IPS-20b (cell line): ENCODE results near the gene FXYD6.
"Not testable (repeated sequence)": the region's sequence is repeated elsewhere in the genome, so short reads cannot be mapped to it uniquely, and the experiment has no call there.

Experiments used
- H3K27ac ChIP-seq: one replicate; pipeline ENCODE4 v1.5.1; 2013; ENCODE audit warnings: low read length
- H3K27me3 ChIP-seq: 2 replicates; pipeline ENCODE4 v1.6.1; 2013; ENCODE audit warnings: mild to moderate bottlenecking, low read length, inconsistent platforms; ENCODE audit not compliant: insufficient read depth
- H3K36me3 ChIP-seq: 2 replicates; pipeline ENCODE4 v1.6.1; 2013; ENCODE audit warnings: low read depth, mild to moderate bottlenecking, inconsistent platforms, low read length, moderate library complexity; ENCODE audit not compliant: insufficient read depth
- H3K4me1 ChIP-seq: 2 replicates; pipeline ENCODE4 v1.6.1; 2013; ENCODE audit warnings: mild to moderate bottlenecking, control low read depth, inconsistent platforms, low read length, moderate library complexity; ENCODE audit not compliant: insufficient read depth
- H3K4me3 ChIP-seq: 2 replicates; pipeline ENCODE4 v1.5.1; 2013; ENCODE audit warnings: mild to moderate bottlenecking, low read length, inconsistent platforms
- H3K9ac ChIP-seq: 2 replicates; pipeline ENCODE4 v1.6.1; 2013; ENCODE audit warnings: low read depth, mild to moderate bottlenecking, inconsistent platforms, low read length, moderate library complexity
- H3K9me3 ChIP-seq: 2 replicates; pipeline ENCODE4 v1.6.1; 2013; ENCODE audit warnings: mild to moderate bottlenecking, low read depth, low read length, inconsistent platforms; ENCODE audit not compliant: insufficient read depth

The FXYD6 gene

DNA sequence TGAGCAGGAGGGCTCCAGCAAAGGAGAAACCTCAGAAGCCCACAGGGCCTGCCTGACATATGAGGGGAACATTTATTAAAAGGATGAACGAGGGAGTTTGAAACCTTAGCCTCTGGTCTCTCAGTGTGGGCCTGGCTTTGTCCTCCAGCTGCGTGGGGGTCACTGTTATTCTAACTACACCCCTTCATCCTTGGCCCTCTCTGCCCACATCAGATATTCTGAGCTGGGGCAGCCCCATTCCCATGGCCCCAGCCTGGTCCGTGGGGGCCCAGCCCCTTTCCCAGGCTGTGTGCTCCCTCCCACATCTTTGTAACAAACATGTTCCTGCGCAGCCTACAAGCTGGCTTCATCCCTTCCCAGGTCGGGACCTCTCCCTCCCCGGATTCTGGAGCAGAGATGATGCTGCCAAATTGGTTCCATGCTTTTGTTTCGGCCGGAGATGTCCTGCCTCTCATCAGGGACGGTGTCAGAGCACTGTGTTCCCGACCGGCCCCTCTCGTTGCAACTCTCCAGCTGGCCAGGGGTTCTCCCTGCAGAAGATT, 4.0 kb downstream of the FXYD6 start:
- Histone ChIP-seq H3K9me3 (no peaks in the 10 kb centered on the region), H3K4me1 (peaks cover 30% of the 10 kb centered on the region), H3K9ac (no peak overlapping the region), H3K36me3 (no peaks in the 10 kb centered on the region), H3K27me3 (peaks cover 42% of the 10 kb centered on the region), H3K27ac (no peak overlapping the region), H3K4me3 (no peak overlapping the region)

DNA sequence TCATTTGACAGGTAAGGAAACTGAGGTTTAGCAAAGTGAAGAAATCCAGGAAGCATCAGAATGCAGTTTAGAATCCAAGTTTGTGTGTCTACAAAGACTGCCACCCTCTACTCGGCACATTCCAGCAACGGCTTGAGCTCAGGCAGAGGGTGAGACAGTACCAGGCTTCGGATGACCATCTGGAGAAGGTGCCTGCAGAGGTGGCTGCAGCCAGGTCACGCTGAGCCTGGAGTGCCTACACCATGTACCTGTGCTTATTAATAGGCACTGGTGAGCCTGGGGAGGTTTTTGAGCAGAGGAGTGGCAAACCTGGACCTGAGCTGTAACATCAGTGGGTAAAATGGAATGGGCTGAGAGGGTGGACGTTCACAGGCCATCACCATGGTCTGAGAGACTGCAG, 4.7 kb downstream of the FXYD6 start:
- Histone ChIP-seq H3K4me3 (no peak overlapping the region), H3K36me3 (no peaks in the 10 kb centered on the region), H3K4me1 (peaks cover 23% of the 10 kb centered on the region), H3K9me3 (no peaks in the 10 kb centered on the region), H3K27ac (no peak overlapping the region), H3K27me3 (peaks cover 35% of the 10 kb centered on the region), H3K9ac (no peak overlapping the region)

DNA sequence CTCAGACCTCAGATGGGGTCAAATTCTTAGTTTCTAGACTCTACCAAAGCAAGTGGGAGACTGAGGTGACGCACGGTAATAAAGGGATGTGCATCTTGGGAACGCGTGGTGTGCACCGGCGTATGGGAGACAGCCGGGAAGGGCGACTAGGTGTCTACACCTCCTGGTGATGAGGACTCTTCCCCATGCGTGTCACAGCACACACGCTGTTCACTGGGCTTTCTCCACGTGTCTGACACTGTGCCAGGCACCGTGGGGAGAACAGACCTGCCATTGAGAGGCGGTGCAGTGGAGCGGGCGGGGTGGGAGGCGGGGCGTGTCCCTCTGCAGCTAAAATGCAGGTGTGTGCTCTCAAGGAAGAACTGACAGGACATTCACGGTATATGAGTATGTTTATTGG, 5.3 kb downstream of the FXYD6 start:
- Histone ChIP-seq H3K9me3 (no peaks in the 10 kb centered on the region), H3K9ac (no peak overlapping the region), H3K27ac (no peak overlapping the region), H3K4me3 (no peak overlapping the region), H3K4me1 (peaks cover 23% of the 10 kb centered on the region), H3K27me3 (peaks cover 32% of the 10 kb centered on the region), H3K36me3 (no peaks in the 10 kb centered on the region)

DNA sequence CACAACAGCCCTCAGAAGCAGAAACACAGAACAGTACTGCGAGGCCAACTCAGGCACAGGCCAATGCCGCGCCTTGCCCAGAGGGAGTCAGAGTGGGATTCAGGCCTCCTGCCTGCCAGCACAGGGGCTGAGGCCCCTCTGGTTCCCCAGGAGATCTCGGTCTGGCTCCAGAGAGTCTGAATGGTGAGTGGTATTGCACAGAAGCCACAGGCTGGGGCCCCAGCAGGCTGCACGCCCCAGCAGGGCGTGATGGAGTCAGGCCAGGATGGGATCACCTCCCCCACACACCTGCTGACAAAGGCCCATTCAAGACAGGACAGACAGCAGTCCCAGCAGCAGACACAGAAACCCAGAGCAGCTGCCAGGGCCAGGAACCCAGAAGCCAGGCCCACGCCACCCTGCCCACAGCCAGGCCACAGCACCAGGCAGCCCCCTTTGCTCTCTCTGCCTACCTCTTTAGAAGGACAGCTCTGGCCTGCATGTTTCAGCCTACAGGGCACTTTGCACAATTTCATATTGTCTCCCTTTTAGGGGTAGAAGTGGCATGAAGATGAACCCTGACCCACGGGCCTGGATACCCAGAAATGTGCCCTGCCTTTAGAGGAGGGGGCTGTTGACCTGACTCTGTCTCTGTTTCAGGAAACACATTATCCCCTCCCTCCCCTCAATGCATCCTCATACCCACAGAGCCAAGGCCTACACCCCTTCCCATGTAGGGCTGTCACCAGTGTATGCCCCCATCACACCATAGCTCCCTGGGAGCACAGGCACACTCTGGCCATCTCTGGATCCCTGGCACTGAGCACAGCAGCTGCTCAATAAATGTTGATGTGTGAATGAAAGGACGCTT, 6.1 kb downstream of the FXYD6 start:
- Histone ChIP-seq H3K36me3 (no peaks in the 10 kb centered on the region), H3K9me3 (no peaks in the 10 kb centered on the region), H3K4me1 (peaks cover 23% of the 10 kb centered on the region), H3K27me3 (peaks cover 24% of the 10 kb centered on the region), H3K9ac (no peak overlapping the region), H3K27ac (no peak overlapping the region), H3K4me3 (no peak overlapping the region)

DNA sequence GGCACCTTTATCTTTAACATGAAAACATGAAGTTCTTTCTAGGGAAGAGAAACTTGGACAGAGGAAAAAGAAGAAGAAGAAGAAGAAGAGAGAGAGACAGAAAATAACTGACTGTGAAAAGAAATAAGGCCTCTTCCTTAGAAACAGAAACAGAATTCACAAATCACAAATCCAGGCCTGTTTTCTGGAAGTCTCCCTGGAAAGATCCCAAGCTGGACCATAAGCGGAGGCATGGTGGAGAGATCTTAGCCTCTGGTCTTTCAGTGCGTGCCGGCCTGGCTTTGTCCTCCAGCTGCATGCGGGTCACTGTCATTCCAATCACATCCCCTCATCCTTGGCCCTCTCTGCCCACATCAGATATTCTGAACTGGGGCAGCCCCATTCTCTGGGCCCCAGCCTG, 6.9 kb downstream of the FXYD6 start:
- Histone ChIP-seq H3K27me3 (peaks cover 17% of the 10 kb centered on the region), H3K27ac (no peak overlapping the region), H3K4me3 (no peak overlapping the region)

DNA sequence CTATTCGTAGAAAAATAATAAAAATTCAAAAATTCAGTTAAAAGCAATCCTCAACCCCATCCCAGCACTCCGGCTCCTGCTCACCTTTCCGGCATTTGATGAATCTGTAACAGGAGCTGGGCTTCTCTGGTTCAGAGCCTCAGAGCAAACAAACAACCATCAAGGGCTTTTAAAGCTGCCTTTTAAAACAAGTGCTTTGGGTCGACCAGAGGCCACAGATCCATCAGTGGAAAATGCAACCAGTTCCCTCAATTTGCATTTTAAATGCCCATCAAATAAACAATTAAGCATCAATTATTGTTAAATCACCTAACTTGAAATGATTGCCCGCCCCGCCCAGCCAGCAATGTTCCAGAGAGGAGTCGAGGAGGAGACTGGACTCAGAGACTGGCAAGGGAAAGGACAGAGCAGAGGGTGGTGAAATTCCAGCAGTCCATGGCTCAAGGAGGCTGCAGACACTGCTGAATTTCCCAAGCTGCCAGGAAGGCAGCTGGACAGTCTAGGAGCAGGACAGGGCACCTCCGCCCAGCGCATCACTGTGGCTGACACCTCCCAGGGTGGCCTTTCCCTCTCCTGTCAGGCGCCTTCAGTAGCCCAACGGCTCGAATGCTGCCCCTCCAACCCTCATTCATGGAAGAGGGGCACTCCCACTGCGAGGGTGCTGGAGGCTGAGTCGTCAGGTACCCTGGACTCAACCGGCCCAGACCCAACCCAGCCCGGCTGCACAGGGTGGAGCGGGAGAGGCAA, 7.5 kb downstream of the FXYD6 start:
- H3K9me3 ChIP-seq: no peaks in the 10 kb centered on the region
- peaks cover 10% of the 10 kb centered on the region for H3K27me3 ChIP-seq
- no peak overlapping the region for H3K4me3 ChIP-seq
- peaks cover 17% of the 10 kb centered on the region for H3K4me1 ChIP-seq
- no peak overlapping the region for H3K9ac ChIP-seq
- H3K36me3 ChIP-seq: no peaks in the 10 kb centered on the region
- no peak overlapping the region for H3K27ac ChIP-seq

More for the DNA sequence above, 6.9 kb downstream of the FXYD6 start:
- Histone ChIP-seq H3K9me3 (no peaks in the 10 kb centered on the region), H3K4me1 (peaks cover 17% of the 10 kb centered on the region), H3K9ac (no peak overlapping the region), H3K36me3 (no peaks in the 10 kb centered on the region)

DNA sequence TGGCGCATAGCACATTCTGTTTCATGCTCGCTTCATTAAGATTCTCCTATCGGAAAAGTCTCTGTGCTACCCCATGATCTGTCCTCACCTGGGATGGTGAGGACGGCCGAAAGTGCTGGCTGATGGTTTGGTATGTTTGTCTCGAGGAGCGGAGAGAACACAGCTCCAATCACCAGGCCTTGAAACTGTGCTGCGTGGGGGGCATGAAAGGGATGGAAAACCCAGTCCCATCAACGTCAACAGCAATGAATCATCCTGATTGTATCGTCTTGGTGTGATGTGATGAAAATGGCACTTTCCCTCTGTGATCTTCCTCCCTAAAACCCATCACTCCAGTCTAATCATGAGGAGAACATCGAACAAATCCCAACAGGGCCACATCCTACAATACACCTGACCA, 8.4 kb downstream of the FXYD6 start:
- Histone ChIP-seq H3K4me3 (no peak overlapping the region), H3K27ac (no peak overlapping the region), H3K27me3 (peaks cover 1% of the 10 kb centered on the region; the same call in 1 of the 2 replicates), H3K9me3 (no peaks in the 10 kb centered on the region), H3K9ac (no peak overlapping the region), H3K4me1 (peaks cover 17% of the 10 kb centered on the region), H3K36me3 (no peaks in the 10 kb centered on the region)

DNA sequence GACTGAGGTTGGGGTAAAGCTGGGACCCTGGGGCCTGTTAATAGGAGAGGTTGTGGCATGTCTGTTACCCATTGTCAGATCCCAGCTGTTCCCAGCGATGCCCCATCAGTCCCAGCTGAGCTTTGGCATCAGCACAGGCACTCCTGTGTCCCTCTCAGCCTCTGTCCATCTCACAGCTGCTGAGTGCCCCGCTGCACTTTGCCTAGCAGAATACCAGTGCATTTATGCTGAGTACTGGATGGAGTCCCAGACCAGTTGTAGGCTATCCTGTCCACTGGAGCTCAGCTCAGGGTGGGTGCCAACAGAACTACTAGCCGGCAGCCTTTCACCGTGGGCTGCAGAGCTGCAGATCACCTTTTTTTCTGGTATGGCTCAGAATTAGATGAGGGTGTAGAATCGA, 9.9 kb downstream of the FXYD6 start:
- Histone ChIP-seq H3K9me3 (no peaks in the 10 kb centered on the region), H3K36me3 (no peaks in the 10 kb centered on the region), H3K27me3 (no peaks in the 10 kb centered on the region; the same call in 1 of the 2 replicates), H3K9ac (no peak overlapping the region), H3K4me1 (peaks cover 21% of the 10 kb centered on the region), H3K27ac (no peak overlapping the region), H3K4me3 (no peak overlapping the region)

DNA sequence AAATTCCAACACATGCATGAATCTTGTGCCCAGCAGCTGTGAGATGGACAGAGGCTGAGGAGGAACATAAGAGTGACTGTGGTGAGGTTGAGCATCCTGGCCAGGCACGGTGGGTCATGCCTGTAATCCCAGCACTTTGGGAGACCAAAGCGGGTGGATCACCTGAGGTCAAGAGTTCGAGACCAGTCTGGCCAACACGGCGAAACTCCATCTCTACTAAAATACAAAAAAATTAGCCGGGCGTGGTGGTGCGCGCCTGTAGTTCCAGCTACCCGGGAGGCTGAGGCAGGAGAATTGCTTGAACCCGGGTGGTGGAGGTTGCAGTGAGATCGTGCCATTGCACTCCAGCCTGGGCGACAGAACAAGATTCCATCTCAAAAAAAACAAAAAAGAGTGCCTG, 10.9 kb downstream of the FXYD6 start:
- not testable (repeated sequence) for H3K27ac ChIP-seq, H3K4me3 ChIP-seq, H3K27me3 ChIP-seq, H3K36me3 ChIP-seq, H3K9ac ChIP-seq, H3K9me3 ChIP-seq
- peaks cover 20% of the 10 kb centered on the region for H3K4me1 ChIP-seq

DNA sequence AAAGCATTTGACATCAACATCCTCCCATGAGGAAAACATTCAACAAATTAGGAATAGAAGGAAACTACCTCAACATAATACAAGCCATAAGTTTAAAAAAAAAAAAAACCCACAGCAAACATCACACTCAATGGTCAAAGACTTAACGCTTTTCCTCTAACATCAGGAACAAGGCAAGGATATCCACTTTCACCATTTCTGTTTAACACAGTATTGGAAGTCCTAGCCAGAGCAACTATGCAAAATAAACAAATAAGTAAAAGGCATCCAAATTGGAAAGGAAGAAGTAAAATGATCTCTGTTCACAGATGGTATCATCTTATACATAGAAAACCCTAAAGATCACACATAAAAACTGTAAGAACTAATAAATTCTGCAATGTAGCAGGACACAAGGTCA, 13.1 kb downstream of the FXYD6 start:
- no peaks in the 10 kb centered on the region for H3K36me3 ChIP-seq
- peaks cover 4% of the 10 kb centered on the region; the same call in 1 of the 2 replicates for H3K4me1 ChIP-seq
- H3K27ac ChIP-seq: no peak overlapping the region
- no peaks in the 10 kb centered on the region for H3K27me3 ChIP-seq
- H3K4me3 ChIP-seq: no peak overlapping the region
- H3K9ac ChIP-seq: no peak overlapping the region
- H3K9me3 ChIP-seq: no peaks in the 10 kb centered on the region

DNA sequence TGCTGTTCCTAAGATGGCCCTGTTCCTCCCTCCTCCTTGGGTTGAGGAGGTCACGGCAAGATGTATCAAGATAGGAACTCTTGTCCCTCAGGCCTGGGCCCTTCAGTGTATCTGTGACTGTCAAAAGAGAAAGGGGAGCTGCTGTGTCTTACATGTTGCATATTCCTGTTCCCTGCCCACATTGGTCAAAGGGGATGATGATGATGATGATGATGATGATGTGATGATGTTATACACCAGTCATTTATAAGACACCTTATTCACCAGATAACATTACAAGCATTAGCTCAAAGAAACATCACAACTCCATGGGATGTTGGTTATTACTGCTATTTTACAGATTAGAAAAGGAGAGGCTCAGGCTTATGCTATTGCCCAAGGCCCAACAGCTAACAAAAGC, 13.7 kb downstream of the FXYD6 start:
- Histone ChIP-seq H3K36me3 (no peaks in the 10 kb centered on the region), H3K27ac (no peak overlapping the region), H3K9ac (no peak overlapping the region), H3K27me3 (no peaks in the 10 kb centered on the region), H3K4me3 (no peak overlapping the region), H3K9me3 (no peaks in the 10 kb centered on the region), H3K4me1 (peaks cover 4% of the 10 kb centered on the region; the same call in 1 of the 2 replicates)
